ENCODE data around the gene FBXO28. TPM values are rescaled to one million over a fixed set of nuclear protein-coding genes. Genes with fewer than 3 reads are reported as not detected.

FBXO28 gene
- total RNA-seq, 1 donor = 58.6 TPM

- Histone ChIP-seq H3K9me3 (ENCODE audit: low read depth, low read length) (no peaks in the 10 kb centered on the region), H3K27me3 (ENCODE audit: insufficient read depth, low read length) (no peaks in the 10 kb centered on the region), H3K4me3 (ENCODE audit: low read length) (peak overlapping the region; percentile 68), H3K4me1 (ENCODE audit: insufficient read depth, low read length) (peaks cover 9% of the 10 kb centered on the region)
These were observed 870 bp downstream of the FBXO28 start for GRCh38 chr1:224114787-224115175.

DNA sequence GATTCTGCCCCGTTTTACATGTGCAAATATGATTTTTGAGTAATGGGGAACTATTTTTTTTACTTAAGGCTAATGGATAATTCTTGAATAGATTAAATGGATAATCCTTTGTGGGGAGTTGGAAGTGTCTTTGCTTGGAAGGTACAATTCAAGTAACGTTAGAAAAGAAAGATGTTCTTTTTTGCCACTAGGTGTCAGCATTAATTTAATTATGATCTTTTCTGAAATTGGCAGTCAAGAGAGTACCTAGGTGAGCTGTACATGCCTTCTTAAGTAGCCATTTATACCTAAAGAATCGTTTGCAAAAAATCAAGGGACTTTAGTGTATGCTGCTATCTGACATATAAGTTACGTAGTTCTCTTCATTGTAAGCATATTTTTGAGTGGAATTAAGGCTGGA is 2.2 kb downstream of the FBXO28 start:
- Histone ChIP-seq H3K9me3 (ENCODE audit: low read depth, low read length) (no peaks in the 10 kb centered on the region), H3K27me3 (ENCODE audit: insufficient read depth, low read length) (no peaks in the 10 kb centered on the region), H3K4me1 (ENCODE audit: insufficient read depth, low read length) (peaks cover 9% of the 10 kb centered on the region), H3K4me3 (ENCODE audit: low read length) (no peak overlapping the region)

DNA sequence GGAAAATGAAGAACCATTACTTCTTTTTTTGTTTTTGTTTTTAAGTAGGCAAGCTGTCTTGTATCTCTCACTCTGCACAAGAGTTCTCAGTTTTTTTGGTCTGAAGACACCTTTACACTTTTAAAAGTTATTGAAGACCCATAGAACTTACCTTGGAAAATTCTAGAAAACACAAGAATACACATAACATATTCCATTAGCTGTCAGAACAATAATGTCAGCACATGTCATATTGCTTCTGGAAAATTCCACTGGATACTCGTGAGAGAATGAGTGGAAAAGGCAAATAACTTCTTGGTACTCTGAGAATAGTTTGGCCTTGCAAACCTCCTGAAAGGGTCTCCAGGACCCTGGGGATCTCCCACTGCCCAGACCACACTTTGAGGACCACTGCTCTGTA is 4.8 kb downstream of the FBXO28 start:
- no peaks in the 10 kb centered on the region for H3K9me3 ChIP-seq (ENCODE audit: low read depth, low read length)
- peaks cover 9% of the 10 kb centered on the region for H3K4me1 ChIP-seq (ENCODE audit: insufficient read depth, low read length)
- H3K27me3 ChIP-seq (ENCODE audit: insufficient read depth, low read length) = no peaks in the 10 kb centered on the region
- H3K4me3 ChIP-seq (ENCODE audit: low read length) = no peak overlapping the region

DNA sequence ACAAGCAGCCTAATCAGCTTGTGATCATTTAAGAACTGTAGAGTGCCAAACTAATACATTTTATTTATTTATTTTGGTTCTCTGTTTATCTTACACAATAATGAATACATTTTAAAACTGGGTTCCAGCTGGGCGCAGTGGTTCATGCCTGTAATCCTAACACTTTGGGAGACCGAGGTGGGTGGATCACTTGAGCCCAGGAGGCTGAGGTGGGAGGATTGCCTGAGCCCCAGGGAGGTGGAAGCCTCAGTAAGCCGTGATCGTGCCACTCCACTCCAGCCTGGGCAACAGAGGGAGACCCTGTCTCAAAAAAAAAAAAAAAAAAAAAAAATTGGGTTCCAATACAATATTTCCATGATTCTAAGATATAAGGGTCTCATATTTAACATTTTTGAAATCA is 9.2 kb downstream of the FBXO28 start:
- H3K4me3 ChIP-seq (ENCODE audit: low read length) = no peak overlapping the region
- H3K4me1 ChIP-seq (ENCODE audit: insufficient read depth, low read length) = no peaks in the 10 kb centered on the region
- H3K9me3 ChIP-seq (ENCODE audit: low read depth, low read length) = no peaks in the 10 kb centered on the region
- H3K27me3 ChIP-seq (ENCODE audit: insufficient read depth, low read length) = no peaks in the 10 kb centered on the region

GRCh38 chr1:224124220-224124619 is 10.3 kb downstream of the FBXO28 start:
- Histone ChIP-seq H3K9me3 (ENCODE audit: low read depth, low read length) (no peaks in the 10 kb centered on the region), H3K27me3 (ENCODE audit: insufficient read depth, low read length) (no peaks in the 10 kb centered on the region), H3K4me3 (ENCODE audit: low read length) (no peak overlapping the region), H3K4me1 (ENCODE audit: insufficient read depth, low read length) (no peaks in the 10 kb centered on the region)

DNA sequence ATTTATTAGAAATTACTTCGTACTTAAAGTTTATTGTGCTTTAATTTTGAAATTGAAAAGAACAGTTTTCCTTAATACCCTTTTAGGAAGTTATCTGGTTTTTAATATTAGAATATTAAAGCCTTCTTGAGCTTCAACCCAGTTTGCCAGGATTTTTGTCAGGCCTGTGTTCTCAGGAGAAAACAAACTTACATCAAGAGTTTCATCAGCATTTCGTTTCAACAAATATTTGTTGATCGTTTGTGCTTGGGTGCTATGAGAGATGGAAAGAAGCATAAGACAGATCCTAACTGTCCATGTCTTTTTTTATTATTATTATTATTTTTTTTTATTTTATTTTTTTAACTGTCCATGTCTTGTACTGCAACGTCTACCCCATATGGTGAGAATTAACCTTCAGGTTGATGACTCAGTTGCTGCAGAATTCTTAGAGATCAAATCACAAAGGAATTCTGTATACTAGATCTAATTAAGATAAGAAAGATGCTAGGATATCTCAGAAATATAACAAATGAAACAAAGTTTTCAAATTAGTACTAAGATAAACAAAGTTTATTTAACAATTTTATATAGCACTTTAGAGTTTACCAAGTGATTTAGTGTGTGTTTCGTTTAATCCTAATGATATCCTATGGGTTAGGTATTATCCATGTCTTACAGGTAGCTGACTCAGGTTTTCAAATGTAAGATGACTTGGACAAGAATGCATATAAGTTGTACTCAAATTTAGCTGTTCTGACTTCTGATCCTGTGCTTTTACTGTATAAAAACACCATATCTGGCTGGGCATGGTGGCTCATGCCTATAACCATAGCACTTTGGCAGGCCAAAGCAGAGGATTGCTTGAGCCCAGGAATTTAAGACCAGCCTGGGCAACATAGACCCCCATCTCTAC is 14.3 kb downstream of the FBXO28 start:
- Histone ChIP-seq H3K4me3 (ENCODE audit: low read length) (no peak overlapping the region), H3K27me3 (ENCODE audit: insufficient read depth, low read length) (no peaks in the 10 kb centered on the region), H3K4me1 (ENCODE audit: insufficient read depth, low read length) (no peaks in the 10 kb centered on the region), H3K9me3 (ENCODE audit: low read depth, low read length) (no peaks in the 10 kb centered on the region)

- H3K27me3 ChIP-seq (ENCODE audit: insufficient read depth, low read length) = no peaks in the 10 kb centered on the region
- H3K9me3 ChIP-seq (ENCODE audit: low read depth, low read length) = no peaks in the 10 kb centered on the region
These were observed 17.3 kb downstream of the FBXO28 start for GRCh38 chr1:224131253-224131652.

GRCh38 chr1:224132901-224133300 is 19.0 kb downstream of the FBXO28 start:
- no peaks in the 10 kb centered on the region for H3K4me1 ChIP-seq (ENCODE audit: insufficient read depth, low read length)
- no peak overlapping the region for H3K4me3 ChIP-seq (ENCODE audit: low read length)
- H3K27me3 ChIP-seq (ENCODE audit: insufficient read depth, low read length) = no peaks in the 10 kb centered on the region
- H3K9me3 ChIP-seq (ENCODE audit: low read depth, low read length) = no peaks in the 10 kb centered on the region

More at GRCh38 chr1:224131253-224131652, 17.3 kb downstream of the FBXO28 start:
- no peaks in the 10 kb centered on the region for H3K4me1 ChIP-seq (ENCODE audit: insufficient read depth, low read length)
- H3K4me3 ChIP-seq (ENCODE audit: low read length) = no peak overlapping the region

GRCh38 chr1:224133741-224134299 is 19.9 kb downstream of the FBXO28 start:
- Histone ChIP-seq H3K9me3 (ENCODE audit: low read depth, low read length) (no peaks in the 10 kb centered on the region), H3K27me3 (ENCODE audit: insufficient read depth, low read length) (no peaks in the 10 kb centered on the region), H3K4me1 (ENCODE audit: insufficient read depth, low read length) (no peaks in the 10 kb centered on the region), H3K4me3 (ENCODE audit: low read length) (no peak overlapping the region)

- Histone ChIP-seq H3K27me3 (ENCODE audit: insufficient read depth, low read length) (no peaks in the 10 kb centered on the region), H3K4me3 (ENCODE audit: low read length) (no peak overlapping the region), H3K4me1 (ENCODE audit: insufficient read depth, low read length) (no peaks in the 10 kb centered on the region), H3K9me3 (ENCODE audit: low read depth, low read length) (no peaks in the 10 kb centered on the region)
These were observed 23.6 kb downstream of the FBXO28 start for GRCh38 chr1:224137518-224137917.

DNA sequence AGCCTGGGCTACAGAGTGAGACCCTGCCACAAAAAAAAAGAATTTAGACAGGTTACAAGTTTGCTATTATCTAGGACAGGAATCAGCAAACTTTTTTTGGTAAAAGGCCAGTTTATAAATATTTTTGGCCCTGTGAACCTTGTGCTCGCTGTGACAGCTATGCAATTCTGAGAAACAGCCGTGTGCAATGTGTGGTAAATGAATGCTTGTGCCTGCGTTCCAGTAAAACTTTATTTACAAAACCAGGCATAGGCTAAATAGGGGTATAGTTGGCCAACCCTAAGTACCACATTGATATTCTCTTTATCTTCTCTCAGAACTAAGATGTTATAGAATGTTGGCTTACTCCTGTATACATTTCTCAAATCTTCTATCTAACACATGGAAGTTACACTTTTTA is 24.3 kb downstream of the FBXO28 start:
- no peak overlapping the region for H3K4me3 ChIP-seq (ENCODE audit: low read length)
- no peaks in the 10 kb centered on the region for H3K9me3 ChIP-seq (ENCODE audit: low read depth, low read length)
- H3K27me3 ChIP-seq (ENCODE audit: insufficient read depth, low read length) = no peaks in the 10 kb centered on the region
- no peaks in the 10 kb centered on the region for H3K4me1 ChIP-seq (ENCODE audit: insufficient read depth, low read length)

GRCh38 chr1:224141693-224142092 is 27.8 kb downstream of the FBXO28 start:
- Histone ChIP-seq H3K9me3 (ENCODE audit: low read depth, low read length) (no peaks in the 10 kb centered on the region), H3K4me3 (ENCODE audit: low read length) (no peak overlapping the region), H3K27me3 (ENCODE audit: insufficient read depth, low read length) (no peaks in the 10 kb centered on the region), H3K4me1 (ENCODE audit: insufficient read depth, low read length) (peaks cover 4% of the 10 kb centered on the region)

DNA sequence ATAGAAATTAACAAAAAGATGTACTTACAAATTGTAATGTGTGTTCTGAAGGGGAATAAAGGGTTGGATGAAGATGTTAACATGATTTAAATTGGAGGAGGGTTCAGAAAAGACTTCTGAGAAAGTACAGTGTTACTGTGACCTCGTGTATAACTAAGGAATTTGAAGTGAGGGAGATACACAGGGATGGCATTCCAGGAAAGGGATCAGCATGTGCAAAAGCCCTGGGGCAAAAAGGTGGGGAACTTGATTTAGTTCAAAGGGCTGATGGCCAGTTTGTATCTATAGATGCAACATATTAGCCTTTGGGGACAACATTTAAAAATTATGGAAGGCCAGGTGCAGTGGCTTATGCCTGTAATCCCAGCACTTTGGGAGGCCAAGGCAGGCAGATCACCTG is 35.8 kb downstream of the FBXO28 start:
- Histone ChIP-seq H3K4me1 (ENCODE audit: insufficient read depth, low read length) (peaks cover 4% of the 10 kb centered on the region), H3K9me3 (ENCODE audit: low read depth, low read length) (no peaks in the 10 kb centered on the region), H3K27me3 (ENCODE audit: insufficient read depth, low read length) (no peaks in the 10 kb centered on the region), H3K4me3 (ENCODE audit: low read length) (no peak overlapping the region)

DNA sequence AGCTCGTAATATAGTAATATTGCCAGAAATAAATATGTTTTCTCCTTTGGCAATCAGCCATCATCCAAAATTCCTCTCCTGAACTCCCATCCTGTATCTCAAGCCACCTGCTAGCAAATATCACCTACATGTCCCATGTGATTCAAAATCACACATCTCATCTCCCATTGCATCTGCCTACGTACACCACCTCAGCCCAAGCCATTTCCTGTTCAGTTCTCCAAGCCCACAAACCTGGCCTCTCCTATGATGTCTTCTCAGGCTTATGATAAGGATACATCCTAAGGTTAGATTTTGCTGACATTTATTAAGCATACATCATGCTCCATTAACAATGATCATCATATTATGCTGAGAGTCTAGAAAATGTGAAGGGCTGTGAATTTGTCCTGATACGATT is 37.2 kb downstream of the FBXO28 start:
- Histone ChIP-seq H3K4me1 (ENCODE audit: insufficient read depth, low read length) (no peaks in the 10 kb centered on the region), H3K27me3 (ENCODE audit: insufficient read depth, low read length) (no peaks in the 10 kb centered on the region), H3K4me3 (ENCODE audit: low read length) (no peak overlapping the region), H3K9me3 (ENCODE audit: low read depth, low read length) (no peaks in the 10 kb centered on the region)

- Histone ChIP-seq H3K4me1 (ENCODE audit: insufficient read depth, low read length) (no peaks in the 10 kb centered on the region), H3K27me3 (ENCODE audit: insufficient read depth, low read length) (no peaks in the 10 kb centered on the region), H3K4me3 (ENCODE audit: low read length) (no peak overlapping the region), H3K9me3 (ENCODE audit: low read depth, low read length) (no peaks in the 10 kb centered on the region)
These were observed 43.4 kb downstream of the FBXO28 start for GRCh38 chr1:224157316-224157715.

GRCh38 chr1:224159541-224159940 is 45.6 kb downstream of the FBXO28 start:
- Histone ChIP-seq H3K4me1 (ENCODE audit: insufficient read depth, low read length) (no peaks in the 10 kb centered on the region), H3K27me3 (ENCODE audit: insufficient read depth, low read length) (no peaks in the 10 kb centered on the region), H3K9me3 (ENCODE audit: low read depth, low read length) (no peaks in the 10 kb centered on the region), H3K4me3 (ENCODE audit: low read length) (no peak overlapping the region)
